ENCODE results near the gene C17orf107. TPM values are rescaled to one million over a fixed set of nuclear protein-coding genes. Genes with fewer than 3 reads are reported as not detected.
A peak's percentile ranks its signal among the peaks of the same experiment; 100 is the strongest.

C17orf107 gene
- total RNA-seq, 1 donor from 2014 or later, result 5.5 TPM

DNA sequence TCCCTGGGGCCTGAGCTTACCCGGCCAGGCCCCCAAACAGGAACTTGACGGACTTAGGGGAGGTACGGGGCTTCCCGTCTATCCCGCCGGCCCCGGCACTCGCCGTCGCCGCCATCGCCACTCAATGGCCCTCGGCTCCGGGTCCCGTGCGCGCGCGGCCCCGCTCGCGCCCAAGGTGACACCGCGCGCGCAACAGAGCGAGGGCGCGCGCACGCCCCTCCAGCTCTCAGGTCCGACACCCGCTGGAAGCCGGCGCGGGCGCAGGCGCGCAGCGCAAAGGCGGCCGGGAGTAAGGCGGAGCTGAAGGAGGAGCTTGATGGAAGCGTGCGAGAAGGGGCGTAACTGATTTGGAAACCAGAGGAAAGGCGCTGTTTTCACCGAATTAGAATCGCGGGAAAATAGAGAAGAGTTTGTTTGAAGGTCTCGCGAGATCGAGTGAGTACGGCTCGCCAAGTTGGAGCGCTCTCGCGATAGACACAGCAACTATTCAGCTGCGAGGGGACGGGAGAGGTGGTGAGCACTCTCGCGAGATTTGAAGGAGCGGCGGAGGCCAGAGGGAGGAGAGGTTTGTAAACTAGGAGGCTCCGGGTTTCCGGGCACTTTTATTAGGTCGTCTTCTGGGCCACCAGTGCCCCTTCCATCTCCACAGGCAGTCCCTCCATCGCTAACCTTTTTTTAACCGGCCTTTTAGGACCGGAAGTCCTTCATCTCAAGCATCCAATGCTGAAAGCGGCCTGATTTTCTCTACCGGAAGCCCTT, 40.6 kb downstream of the C17orf107 start, which contains the start of the genes RNF167 and SLC25A11:
TSS of gene RNF167 (plus strand) at position 473 of the 759 bp plus-strand sequence. CDS start 642 bp downstream, outside the sequence.
TSS of gene SLC25A11 (minus strand) at position 251 of the 759 bp plus-strand sequence. CDS start at position 115, 136 bp downstream.
- Histone ChIP-seq H3K36me3 (ENCODE audit: control insufficient read depth, insufficient read depth, low read length) (peaks cover 32% of the 10 kb centered on the region), H3K4me3 (ENCODE audit: low read depth, low read length) (peak within 1 kb of the TSS; percentile 93), H3K27me3 (ENCODE audit: control insufficient read depth, insufficient read depth, low read length) (no peaks in the 10 kb centered on the region)
- DNase-seq (ENCODE audit: low read depth), result peak; percentile 99
- FAIRE-seq, result peak; percentile 62
- TF ChIP-seq, protein P1, sequence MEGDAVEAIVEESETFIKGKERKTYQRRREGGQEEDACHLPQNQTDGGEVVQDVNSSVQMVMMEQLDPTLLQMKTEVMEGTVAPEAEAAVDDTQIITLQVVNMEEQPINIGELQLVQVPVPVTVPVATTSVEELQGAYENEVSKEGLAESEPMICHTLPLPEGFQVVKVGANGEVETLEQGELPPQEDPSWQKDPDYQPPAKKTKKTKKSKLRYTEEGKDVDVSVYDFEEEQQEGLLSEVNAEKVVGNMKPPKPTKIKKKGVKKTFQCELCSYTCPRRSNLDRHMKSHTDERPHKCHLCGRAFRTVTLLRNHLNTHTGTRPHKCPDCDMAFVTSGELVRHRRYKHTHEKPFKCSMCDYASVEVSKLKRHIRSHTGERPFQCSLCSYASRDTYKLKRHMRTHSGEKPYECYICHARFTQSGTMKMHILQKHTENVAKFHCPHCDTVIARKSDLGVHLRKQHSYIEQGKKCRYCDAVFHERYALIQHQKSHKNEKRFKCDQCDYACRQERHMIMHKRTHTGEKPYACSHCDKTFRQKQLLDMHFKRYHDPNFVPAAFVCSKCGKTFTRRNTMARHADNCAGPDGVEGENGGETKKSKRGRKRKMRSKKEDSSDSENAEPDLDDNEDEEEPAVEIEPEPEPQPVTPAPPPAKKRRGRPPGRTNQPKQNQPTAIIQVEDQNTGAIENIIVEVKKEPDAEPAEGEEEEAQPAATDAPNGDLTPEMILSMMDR (IDR thresholded peaks at IDR 0.05; ENCODE audit: insufficient read depth, low read length, severe bottlenecking), result no peak

- no peaks in the 10 kb centered on the region for H3K27me3 ChIP-seq (ENCODE audit: control insufficient read depth, insufficient read depth, low read length)
- peak overlapping the region; percentile 93 for H3K4me3 ChIP-seq (ENCODE audit: low read depth, low read length)
- peaks cover 32% of the 10 kb centered on the region for H3K36me3 ChIP-seq (ENCODE audit: control insufficient read depth, insufficient read depth, low read length)
- TF ChIP-seq, protein P1 (IDR thresholded peaks at IDR 0.05; ENCODE audit: insufficient read depth, low read length, severe bottlenecking), result no peak
- DNase-seq (ENCODE audit: low read depth) (no peak), FAIRE-seq (no peak)
Measured at GRCh38 chr17:4940555-4941318, 41.4 kb downstream of the C17orf107 start.

DNA sequence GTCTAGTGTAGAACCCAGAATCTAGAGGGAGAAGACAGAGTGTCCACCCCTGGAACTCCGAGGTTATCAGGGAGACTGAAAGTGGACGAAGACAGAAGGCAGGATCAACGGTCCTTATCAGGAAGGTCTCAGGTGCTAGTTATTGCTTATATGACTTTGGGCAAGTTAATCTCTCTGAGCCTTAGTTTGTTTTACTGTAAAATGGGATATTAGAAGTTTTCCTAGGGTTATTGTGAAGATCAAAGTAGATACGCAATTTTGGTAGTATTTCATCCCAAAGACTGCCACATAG, 41.9 kb downstream of the C17orf107 start:
- Histone ChIP-seq H3K27me3 (ENCODE audit: control insufficient read depth, insufficient read depth, low read length) (no peaks in the 10 kb centered on the region), H3K4me3 (ENCODE audit: low read depth, low read length) (peak overlapping the region; percentile 93), H3K36me3 (ENCODE audit: control insufficient read depth, insufficient read depth, low read length) (peaks cover 31% of the 10 kb centered on the region)
- TF ChIP-seq, protein P1 (IDR thresholded peaks at IDR 0.05; ENCODE audit: insufficient read depth, low read length, severe bottlenecking), result no peak
- DNase-seq (ENCODE audit: low read depth) (no peak), FAIRE-seq (no peak)

- Histone ChIP-seq H3K4me3 (ENCODE audit: low read depth, low read length) (no peak overlapping the region), H3K27me3 (ENCODE audit: control insufficient read depth, insufficient read depth, low read length) (no peaks in the 10 kb centered on the region), H3K36me3 (ENCODE audit: control insufficient read depth, insufficient read depth, low read length) (peaks cover 25% of the 10 kb centered on the region)
- TF ChIP-seq, protein P1 (IDR thresholded peaks at IDR 0.05; ENCODE audit: insufficient read depth, low read length, severe bottlenecking), result no peak
- FAIRE-seq, result no peak
- no peak for DNase-seq (ENCODE audit: low read depth)
Measured at GRCh38 chr17:4942760-4943508, 43.6 kb downstream of the C17orf107 start.

GRCh38 chr17:4944163-4944553, 44.8 kb downstream of the C17orf107 start:
- Histone ChIP-seq H3K27me3 (ENCODE audit: control insufficient read depth, insufficient read depth, low read length) (no peaks in the 10 kb centered on the region), H3K4me3 (ENCODE audit: low read depth, low read length) (no peak overlapping the region), H3K36me3 (ENCODE audit: control insufficient read depth, insufficient read depth, low read length) (peaks cover 16% of the 10 kb centered on the region)
- no peak for DNase-seq (ENCODE audit: low read depth)
- TF ChIP-seq, protein P1 (IDR thresholded peaks at IDR 0.05; ENCODE audit: insufficient read depth, low read length, severe bottlenecking), result no peak
- FAIRE-seq, result no peak
